Sigmoid colon (tissue), 4 donors: ENCODE results near the gene PTPN20.

Source experiments
- POLR2A ChIP-seq, 2 donors: fragments of 450-650 bp; IDR thresholded peaks; one replicate each; pipeline ENCODE4 v1.6.1; 2016; ENCODE audit warnings: antibody characterized with exemption in 2 of 2, mild to moderate bottlenecking in 2 of 2, moderate library complexity in 2 of 2
- POLR2AphosphoS5 ChIP-seq, 4 donors: sonication (generic); formaldehyde crosslinking; IDR thresholded peaks; one replicate each; pipeline ENCODE4 v1.6.1; 2017; ENCODE audit warnings: antibody characterized with exemption in 4 of 4
- TF ChIP-seq, protein P1 (sequence below), 4 experiments: fragments of 450-650 bp in 3 of 4; fragments of 200-600 bp in 1 of 4; IDR thresholded peaks; one replicate each; pipeline ENCODE4 v1.5.1; 2016 to 2019; ENCODE audit warnings: antibody characterized with exemption in 4 of 4, mild to moderate bottlenecking in 3 of 4, moderate library complexity in 2 of 4

DNA sequence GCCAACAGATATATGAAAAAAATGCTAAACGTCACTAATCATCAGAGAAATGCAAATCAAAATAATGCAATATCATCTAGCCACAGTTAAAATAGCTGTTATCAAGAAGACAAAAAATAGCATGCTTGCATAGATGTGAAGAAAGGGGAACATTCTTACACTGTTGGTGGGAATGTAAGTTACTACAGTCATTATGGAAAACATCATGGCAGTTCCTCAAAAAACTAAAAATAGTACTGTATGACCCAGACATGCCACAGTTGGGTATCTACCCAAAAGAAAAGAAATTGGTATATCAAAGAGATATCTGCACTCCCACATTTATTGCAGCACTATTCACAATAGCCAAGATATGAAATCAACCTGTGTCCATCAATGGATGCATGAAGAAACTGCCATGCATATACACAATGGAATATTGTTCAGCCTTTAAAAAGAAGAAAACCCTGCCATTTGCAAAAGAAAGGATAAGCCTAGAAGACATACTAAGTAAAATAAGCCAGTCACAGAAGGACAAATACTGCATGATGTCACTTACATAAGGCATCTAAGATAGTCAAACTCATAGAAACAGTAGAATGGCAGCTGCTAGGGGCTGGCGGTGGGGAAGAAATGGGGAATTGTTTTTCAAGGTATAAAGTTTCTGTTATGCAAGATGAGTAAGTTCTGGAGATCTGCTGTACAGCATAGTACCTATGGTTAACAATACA, 107.0 kb downstream of the PTPN20 start:
- TF ChIP-seq, protein P1, sequence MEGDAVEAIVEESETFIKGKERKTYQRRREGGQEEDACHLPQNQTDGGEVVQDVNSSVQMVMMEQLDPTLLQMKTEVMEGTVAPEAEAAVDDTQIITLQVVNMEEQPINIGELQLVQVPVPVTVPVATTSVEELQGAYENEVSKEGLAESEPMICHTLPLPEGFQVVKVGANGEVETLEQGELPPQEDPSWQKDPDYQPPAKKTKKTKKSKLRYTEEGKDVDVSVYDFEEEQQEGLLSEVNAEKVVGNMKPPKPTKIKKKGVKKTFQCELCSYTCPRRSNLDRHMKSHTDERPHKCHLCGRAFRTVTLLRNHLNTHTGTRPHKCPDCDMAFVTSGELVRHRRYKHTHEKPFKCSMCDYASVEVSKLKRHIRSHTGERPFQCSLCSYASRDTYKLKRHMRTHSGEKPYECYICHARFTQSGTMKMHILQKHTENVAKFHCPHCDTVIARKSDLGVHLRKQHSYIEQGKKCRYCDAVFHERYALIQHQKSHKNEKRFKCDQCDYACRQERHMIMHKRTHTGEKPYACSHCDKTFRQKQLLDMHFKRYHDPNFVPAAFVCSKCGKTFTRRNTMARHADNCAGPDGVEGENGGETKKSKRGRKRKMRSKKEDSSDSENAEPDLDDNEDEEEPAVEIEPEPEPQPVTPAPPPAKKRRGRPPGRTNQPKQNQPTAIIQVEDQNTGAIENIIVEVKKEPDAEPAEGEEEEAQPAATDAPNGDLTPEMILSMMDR (IDR thresholded peaks at IDR 0.05): no peak
- TF ChIP-seq POLR2A (IDR thresholded peaks at IDR 0.05): no peak
- no peak for TF ChIP-seq POLR2AphosphoS5 (IDR thresholded peaks at IDR 0.05)
